HG03354 (cell line): ENCODE results near the gene TCF4.
A peak's percentile ranks its signal among the peaks of the same experiment; 100 is the strongest.

ENCODE experiments used
- ATAC-seq: cut with Tn5 transposase; IDR thresholded peaks from one replicate; pipeline ENCODE4 v1.9.1; 2021; ENCODE audit warnings: mild to moderate bottlenecking; ENCODE audit not compliant: unreplicated experiment, poor library complexity, severe bottlenecking

Gene TCF4

GRCh38 chr18:55549474-55550104 is 38.4 kb downstream of the TCF4 start:
- no peak for ATAC-seq

DNA sequence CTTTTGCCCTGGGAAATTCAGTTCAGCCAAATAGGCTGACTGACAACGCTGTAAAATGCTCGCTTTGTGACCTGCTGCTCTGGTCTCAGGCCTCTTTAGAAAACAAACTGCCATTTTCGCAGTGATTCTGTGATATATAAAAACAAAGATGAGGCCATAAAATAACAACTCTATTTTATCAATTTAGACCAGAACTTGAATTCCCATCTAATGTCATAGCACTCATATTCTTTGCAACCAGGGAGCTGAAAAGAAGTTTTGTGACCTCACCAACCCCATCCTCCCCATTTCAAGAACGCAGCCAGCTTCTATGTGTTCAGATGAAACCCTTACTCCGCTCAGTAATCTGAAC is 40.3 kb downstream of the TCF4 start:
- ATAC-seq: no peak

- ATAC-seq: no peak
Measured at GRCh38 chr18:55546851-55547704, 40.9 kb downstream of the TCF4 start.

GRCh38 chr18:55544014-55544413 is 44.0 kb downstream of the TCF4 start:
- no peak for ATAC-seq

- no peak for ATAC-seq
Measured at GRCh38 chr18:55543130-55543704, 44.8 kb downstream of the TCF4 start.

- ATAC-seq: no peak
Measured at GRCh38 chr18:55541571-55541970, 46.4 kb downstream of the TCF4 start.

DNA sequence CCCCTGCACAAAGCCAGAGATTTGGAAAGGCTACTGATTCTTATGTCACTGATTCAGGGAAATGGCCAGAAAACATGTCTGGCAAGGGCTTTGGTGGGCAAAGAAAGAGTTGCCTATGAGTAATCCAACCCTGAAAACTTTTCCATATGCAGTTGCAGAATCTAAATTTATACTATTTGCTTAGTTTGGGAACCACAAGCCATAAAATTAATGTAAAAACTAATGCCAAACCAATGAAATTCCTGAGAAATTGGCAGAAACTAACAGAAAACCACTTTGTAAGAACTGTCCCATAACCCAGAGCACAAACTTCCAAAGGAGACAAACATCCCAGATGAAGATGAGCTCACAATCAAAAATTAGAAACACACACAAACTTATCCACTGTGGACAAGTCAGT is 48.8 kb downstream of the TCF4 start:
- no peak for ATAC-seq

GRCh38 chr18:55534996-55535395 is 53.0 kb downstream of the TCF4 start:
- ATAC-seq: no peak

DNA sequence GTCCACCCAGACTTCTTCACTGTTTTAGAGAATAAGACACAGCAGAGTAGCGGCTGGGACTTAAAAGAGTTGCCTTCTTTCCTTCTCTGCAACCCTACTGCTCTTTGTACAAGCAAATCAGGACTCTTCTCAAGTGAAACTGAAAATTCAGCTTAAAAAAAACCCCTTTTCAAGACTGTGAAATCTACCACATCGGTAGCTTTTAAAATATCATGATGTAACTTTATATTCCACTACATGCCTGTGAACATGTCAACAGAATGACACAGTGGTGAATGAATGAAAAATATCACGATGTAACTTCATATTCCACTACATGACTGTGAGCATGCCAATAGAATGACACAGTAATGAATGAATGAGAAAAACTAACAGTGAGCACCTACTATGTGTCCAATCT is 53.4 kb downstream of the TCF4 start:
- no peak for ATAC-seq

- no peak for ATAC-seq
Measured at GRCh38 chr18:55530166-55530565, 57.8 kb downstream of the TCF4 start.

DNA sequence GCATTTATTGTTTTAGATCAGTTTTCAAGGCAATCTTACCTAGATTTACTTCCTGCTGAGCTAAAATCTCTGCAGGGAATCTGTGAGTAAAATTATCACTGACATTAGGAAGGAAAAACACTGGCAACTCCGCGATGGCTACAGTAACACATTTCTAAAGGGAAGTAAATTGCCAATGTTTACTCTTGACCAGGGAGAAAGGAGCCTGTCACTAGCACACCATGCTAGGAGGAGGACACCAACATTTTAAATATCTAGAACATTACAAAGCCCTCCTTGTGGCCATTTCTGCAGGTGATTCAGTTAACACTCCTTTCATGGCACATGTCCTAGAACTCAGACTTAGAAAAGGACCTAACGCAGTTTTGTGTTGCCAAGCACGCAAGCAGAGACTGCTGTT is 58.4 kb downstream of the TCF4 start:
- ATAC-seq: no peak

GRCh38 chr18:55525845-55526244 is 62.1 kb downstream of the TCF4 start:
- ATAC-seq: no peak

DNA sequence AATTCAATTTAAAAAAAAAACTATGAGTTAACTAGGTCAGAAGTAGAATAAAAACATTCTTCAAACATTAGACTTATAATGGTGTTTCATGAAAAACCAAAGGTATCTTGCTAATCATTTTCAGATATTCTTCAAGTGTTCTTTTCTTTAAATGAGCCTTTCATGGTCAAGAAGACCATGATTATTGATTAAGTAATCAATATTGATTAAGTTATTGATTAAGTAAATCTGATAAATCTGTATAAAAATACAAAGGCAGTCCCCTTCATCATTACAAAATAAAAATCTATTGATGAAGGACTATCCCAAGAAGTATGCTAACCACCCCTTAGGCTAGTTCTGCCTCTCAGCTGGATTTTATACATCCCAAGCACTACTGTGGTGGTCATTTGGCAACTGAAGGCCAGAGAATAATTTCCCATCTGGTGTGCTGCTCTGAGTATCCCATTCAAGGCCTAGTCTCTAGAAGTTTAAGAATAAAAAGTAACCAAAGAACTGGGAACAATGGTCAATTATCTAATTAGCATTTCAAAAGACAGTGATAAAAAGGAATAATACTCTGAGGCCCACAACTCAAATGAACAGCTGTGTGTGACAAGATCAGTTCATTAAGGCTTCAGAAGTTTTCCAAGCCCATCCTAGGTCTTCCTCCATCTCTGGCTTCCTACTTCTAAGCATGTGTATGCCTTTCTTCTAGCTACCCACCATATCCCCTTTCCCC is 63.5 kb downstream of the TCF4 start:
- ATAC-seq: no peak

DNA sequence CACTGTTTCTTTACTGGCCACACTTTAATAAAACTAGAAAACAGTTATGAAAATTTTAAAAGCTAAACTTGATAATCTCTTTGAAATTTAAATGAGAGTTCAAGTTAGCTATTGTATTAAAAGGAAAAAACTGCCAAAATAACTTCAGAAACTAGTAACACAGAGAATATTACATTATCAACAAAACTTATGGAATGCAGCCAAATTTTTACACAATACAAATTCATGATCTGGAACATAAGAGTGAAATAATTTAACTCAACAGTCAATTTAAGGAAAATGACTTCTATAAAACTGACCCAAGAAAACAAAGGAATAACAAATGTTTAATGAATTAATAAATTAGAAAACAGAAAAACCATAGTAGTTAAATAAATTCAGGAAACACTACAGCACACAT is 65.0 kb downstream of the TCF4 start:
- no peak for ATAC-seq

DNA sequence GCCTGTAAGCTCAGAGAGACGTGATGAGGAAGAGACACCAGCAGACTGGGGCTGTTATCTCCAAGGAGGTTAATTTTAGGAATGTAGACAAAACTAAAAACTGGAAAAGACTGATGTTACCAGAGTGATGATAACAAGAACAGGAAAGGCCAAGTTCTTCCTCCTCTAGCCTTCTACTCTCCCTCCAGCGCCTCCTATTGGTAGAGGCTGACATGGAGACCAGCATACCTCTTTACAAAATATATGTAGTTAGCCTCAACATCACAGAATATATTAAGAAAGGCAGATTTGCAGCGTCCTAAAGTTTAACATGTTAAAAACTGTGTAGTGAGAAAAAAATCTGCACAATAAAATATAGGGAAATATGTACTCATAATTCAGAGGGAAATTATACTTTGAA is 66.0 kb downstream of the TCF4 start:
- peak; percentile 62 for ATAC-seq

GRCh38 chr18:55517055-55517454 is 70.9 kb downstream of the TCF4 start:
- no peak for ATAC-seq

GRCh38 chr18:55515941-55516710 is 71.9 kb downstream of the TCF4 start:
- ATAC-seq: no peak

DNA sequence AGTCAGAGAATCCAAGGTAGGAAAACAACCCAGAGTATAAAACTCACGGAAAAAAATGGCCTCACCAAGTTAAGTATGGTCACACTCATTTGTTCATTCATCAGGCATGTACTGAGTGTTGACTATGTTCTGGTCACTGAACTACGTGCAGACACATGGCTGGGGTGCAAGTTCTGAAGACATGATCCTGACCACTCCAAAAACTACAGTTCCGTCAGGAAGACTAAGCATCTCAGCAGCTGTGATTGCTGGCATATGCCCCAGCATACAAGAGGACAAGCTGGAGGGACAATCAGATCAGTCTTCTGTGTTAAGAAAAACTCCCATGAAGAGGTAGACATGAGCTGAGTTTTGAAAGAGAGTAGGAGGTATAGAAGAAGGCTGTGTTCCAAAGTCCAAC is 72.8 kb downstream of the TCF4 start:
- no peak for ATAC-seq

GRCh38 chr18:55513161-55513560 is 74.8 kb downstream of the TCF4 start:
- ATAC-seq: no peak

GRCh38 chr18:55511277-55511676 is 76.7 kb downstream of the TCF4 start:
- ATAC-seq: no peak
